PC-9 (cell line): ENCODE measurements around the gene TCEA2. TPM values are rescaled to one million over a fixed set of nuclear protein-coding genes. Genes with fewer than 3 reads are reported as not detected.
A peak's percentile ranks its signal among the peaks of the same experiment; 100 is the strongest.

Source experiments
- BruUV-seq: library from RNA; stranded (reverse); fragments of 400-500 nt; replicated peaks from 2 replicates; lab custom pipeline; 2021; lab: Mats Ljungman, UMichigan
- CTCF ChIA-PET: fragments of 300-600 bp; sonication (Branson Sonifier 250); formaldehyde crosslinking; loops from one replicate; lab custom pipeline; 2022; ENCODE audit warnings: antibody characterized with exemption; lab: Charles Lee
- POLR2A ChIA-PET: fragments of 300-600 bp; sonication (Branson Sonifier 250); formaldehyde crosslinking; loops from one replicate; lab custom pipeline; 2022; ENCODE audit warnings: antibody characterized with exemption; ENCODE audit not compliant: unreplicated experiment; lab: Charles Lee
- DNase-seq, 2 experiments: peaks; one replicate each; pipeline versions ENCODE4 v3.0.0 to v3.0.0-alpha.2; 2015 to 2022; ENCODE audit warnings: mixed read lengths in 1 of 2
- H2AFZ ChIP-seq: fragments of 200-600 bp; sonication (generic); 2 replicates; pipeline ENCODE4 v1.8.1; 2017; ENCODE audit warnings: antibody characterized with exemption
- H3F3A ChIP-seq: fragments of 200-600 bp; sonication (generic); 2 replicates; pipeline ENCODE4 v1.8.1; 2017; ENCODE audit warnings: antibody characterized with exemption, mild to moderate bottlenecking, low read depth; ENCODE audit not compliant: insufficient read depth
- H3K27ac ChIP-seq: fragments of 200-600 bp; sonication (generic); 2 replicates; pipeline ENCODE4 v1.6.1; 2016; ENCODE audit warnings: mixed run types
- H3K27me3 ChIP-seq: fragments of 200-600 bp; sonication (generic); 2 replicates; pipeline ENCODE4 v1.6.1; 2016; ENCODE audit warnings: low read depth, mixed run types; ENCODE audit not compliant: insufficient read depth
- H3K36me3 ChIP-seq: fragments of 200-600 bp; sonication (generic); 2 replicates; pipeline ENCODE4 v1.6.1; 2016; ENCODE audit warnings: low read depth, mixed run types
- H3K4me1 ChIP-seq: fragments of 200-600 bp; sonication (generic); replicated peaks from 2 replicates; pipeline ENCODE4 v1.6.1; 2016; ENCODE audit warnings: mixed run types; ENCODE audit not compliant: insufficient read depth
- H3K4me2 ChIP-seq: fragments of 200-600 bp; sonication (generic); 2 replicates; pipeline ENCODE4 v1.6.1; 2017; ENCODE audit warnings: mixed run types
- H3K4me3 ChIP-seq: fragments of 200-600 bp; sonication (generic); 2 replicates; pipeline ENCODE4 v1.6.1; 2016; ENCODE audit warnings: mixed run types
- H3K79me2 ChIP-seq: fragments of 200-600 bp; sonication (generic); 2 replicates; pipeline ENCODE4 v1.6.1; 2017; ENCODE audit warnings: low read depth, mixed run types
- H3K9me2 ChIP-seq: fragments of 200-600 bp; sonication (generic); 2 replicates; pipeline ENCODE4 v1.8.1; 2017; ENCODE audit warnings: mild to moderate bottlenecking; ENCODE audit not compliant: insufficient read depth
- H3K9me3 ChIP-seq: fragments of 200-600 bp; sonication (generic); 2 replicates; pipeline ENCODE4 v1.8.1; 2016; ENCODE audit warnings: low read depth; ENCODE audit not compliant: insufficient read depth
- H4K20me1 ChIP-seq: fragments of 200-600 bp; sonication (generic); 2 replicates; pipeline ENCODE4 v1.8.1; 2017; ENCODE audit not compliant: insufficient read depth
- CTCF ChIP-seq: fragments of 200-600 bp; sonication (generic); conservative IDR thresholded peaks from 2 replicates; pipeline ENCODE4 v1.6.1; 2017; ENCODE audit warnings: mixed run types, antibody characterized with exemption, mild to moderate bottlenecking, moderate library complexity
- EZH2 ChIP-seq: fragments of 200-600 bp; sonication (generic); IDR thresholded peaks from 2 replicates; pipeline ENCODE4 v1.8.0; 2017; ENCODE audit warnings: antibody characterized with exemption, low read depth
- intact Hi-C: fragments of 100-400 bp; cut with micrococcal nuclease; formaldehyde crosslinking; loops from one replicate; pipeline ENCODE4 v1.10.0; 2022; ENCODE audit not compliant: unreplicated experiment
- total RNA-seq: library from RNA; stranded (reverse); gene quantifications from 2 replicates; pipeline ENCODE4 v1.2.3, GENCODE V29; 2021

The TCEA2 gene
- total RNA-seq, 1 experiment from 2014 or later: 100 TPM

GRCh38 chr20:64099086-64099786, 36.2 kb downstream of the TCEA2 start:
- H3K9me3 ChIP-seq: no peaks in the 10 kb centered on the region
- TF ChIP-seq CTCF (no peak), EZH2 (no peak)
- H3K4me1 ChIP-seq: no peaks in the 10 kb centered on the region
- peaks cover 72% of the 10 kb centered on the region for H3K27me3 ChIP-seq
- ChIA-PET CTCF (interaction anchor here (0.6 kb wide), 1 partner anchor 121 kb away, joined by 3 read pairs; no protein-coding TSS in a partner anchor), POLR2A (no interaction called here)
- no peak overlapping the region for H3K27ac ChIP-seq
- intact Hi-C loops: no loop called here
- no TSS peak for BruUV-seq
- no peak overlapping the region for H3K4me2 ChIP-seq
- no peaks in the 10 kb centered on the region for H3K9me2 ChIP-seq
- no peak overlapping the region for H2AFZ ChIP-seq
- DNase-seq: peak in 1 of 2 experiments; percentile 27
- H3F3A ChIP-seq: no peaks in the 10 kb centered on the region
- no peaks in the 10 kb centered on the region for H4K20me1 ChIP-seq
- H3K79me2 ChIP-seq: no peaks in the 10 kb centered on the region
- no peaks in the 10 kb centered on the region for H3K36me3 ChIP-seq
- H3K4me3 ChIP-seq: no peak overlapping the region

- ChIA-PET CTCF (interaction anchor here (0.6 kb wide), 1 partner anchor 120 kb away, joined by 3 read pairs; no protein-coding TSS in a partner anchor), POLR2A (no interaction called here)
- no peaks in the 10 kb centered on the region for H3K36me3 ChIP-seq
- H3K4me1 ChIP-seq: no peaks in the 10 kb centered on the region
- H3K27ac ChIP-seq: no peak overlapping the region
- no peaks in the 10 kb centered on the region for H3K9me3 ChIP-seq
- no peak overlapping the region for H3K4me2 ChIP-seq
- DNase-seq: peak in 1 of 2 experiments; percentile 3
- H4K20me1 ChIP-seq: no peaks in the 10 kb centered on the region
- H3K27me3 ChIP-seq: peaks cover 80% of the 10 kb centered on the region
- no peaks in the 10 kb centered on the region for H3K79me2 ChIP-seq
- TF ChIP-seq CTCF: no peak
- TF ChIP-seq EZH2: no peak
- intact Hi-C loops: no loop called here
- H3K4me3 ChIP-seq: no peak overlapping the region
- no peaks in the 10 kb centered on the region for H3F3A ChIP-seq
- H2AFZ ChIP-seq: no peak overlapping the region
- no peaks in the 10 kb centered on the region for H3K9me2 ChIP-seq
- BruUV-seq: no TSS peak
Measured at GRCh38 chr20:64099880-64100565, 37.0 kb downstream of the TCEA2 start.

- no peak overlapping the region for H3K4me2 ChIP-seq
- no peaks in the 10 kb centered on the region for H3K4me1 ChIP-seq
- no peaks in the 10 kb centered on the region for H3K79me2 ChIP-seq
- H3K9me3 ChIP-seq: no peaks in the 10 kb centered on the region
- H3K4me3 ChIP-seq: no peak overlapping the region
- TF ChIP-seq EZH2 (no peak), CTCF (no peak)
- DNase-seq: peak in 1 of 2 experiments; percentile 34
- ChIA-PET CTCF (no interaction called here), POLR2A (no interaction called here)
- H3K9me2 ChIP-seq: no peaks in the 10 kb centered on the region
- H4K20me1 ChIP-seq: no peaks in the 10 kb centered on the region
- H3K36me3 ChIP-seq: no peaks in the 10 kb centered on the region
- no TSS peak for BruUV-seq
- intact Hi-C loops: no loop called here
- H3K27ac ChIP-seq: no peak overlapping the region
- H3K27me3 ChIP-seq: peaks cover 82% of the 10 kb centered on the region
- H2AFZ ChIP-seq: no peak overlapping the region
- no peaks in the 10 kb centered on the region for H3F3A ChIP-seq
Measured at GRCh38 chr20:64100566-64100888, 37.5 kb downstream of the TCEA2 start.
